Adrenal gland (tissue), 5 donors: ENCODE results near the gene SLC39A1.

Experiments used
- CTCF ChIP-seq, 6 experiments: fragments of 450-650 bp in 4 of 6; fragments of 200-600 bp in 2 of 6; sonication (generic) in 1 of 6; IDR thresholded peaks; 1 replicate in 5 of 6; 2 replicates in 1 of 6; pipeline versions ENCODE4 v1.5.1 to v1.8.0; 2016 to 2021; ENCODE audit warnings: antibody characterized with exemption in 6 of 6, mild to moderate bottlenecking in 2 of 6, moderate library complexity in 1 of 6
- POLR2A ChIP-seq, 2 donors: fragments of 450-650 bp; IDR thresholded peaks; one replicate each; pipeline ENCODE4 v1.6.1; 2017; ENCODE audit warnings: antibody characterized with exemption in 2 of 2, mild to moderate bottlenecking in 2 of 2, moderate library complexity in 1 of 2
- donor health status: DM: no; HTN: no; CAD: no.

GRCh38 chr1:153951183-153951582 lies 12.2 kb downstream of the SLC39A1 start:
- TF ChIP-seq CTCF (IDR thresholded peaks at IDR 0.05) (no peak), POLR2A (IDR thresholded peaks at IDR 0.05) (no peak)
